Neuronal stem cell (in vitro differentiated cells): Measurements from ENCODE around the gene CXCR6.

Source experiments
- DNase-seq: peaks from one replicate; pipeline ENCODE4 v3.0.0-alpha.2; 2013; ENCODE audit warnings: low spot score
- H2AFZ ChIP-seq: one replicate; pipeline ENCODE4 v1.6.1; 2013; ENCODE audit warnings: mild to moderate bottlenecking, low read length, inconsistent platforms
- H2AK5ac ChIP-seq: 2 replicates; pipeline ENCODE4 v1.6.1; 2013; ENCODE audit warnings: low read depth, mild to moderate bottlenecking, inconsistent platforms, low read length, moderate library complexity, mixed read lengths
- H2BK120ac ChIP-seq: 2 replicates; pipeline ENCODE4 v1.6.1; 2013; ENCODE audit warnings: low read depth, mild to moderate bottlenecking, inconsistent platforms, low read length, moderate library complexity, mixed read lengths
- H2BK12ac ChIP-seq: one replicate; pipeline ENCODE4 v1.6.1; 2013; ENCODE audit warnings: low read length, inconsistent platforms
- H2BK15ac ChIP-seq: 2 replicates; pipeline ENCODE4 v1.6.1; 2013; ENCODE audit warnings: mild to moderate bottlenecking, low read length, inconsistent platforms, mixed read lengths
- H2BK5ac ChIP-seq: one replicate; pipeline ENCODE4 v1.6.1; 2013; ENCODE audit warnings: inconsistent platforms, mild to moderate bottlenecking, low read length, moderate library complexity
- H3K14ac ChIP-seq: one replicate; pipeline ENCODE4 v1.6.1; 2013; ENCODE audit warnings: low read length, inconsistent platforms
- H3K18ac ChIP-seq: 2 replicates; pipeline ENCODE4 v1.6.1; 2013; ENCODE audit warnings: low read length, inconsistent platforms
- H3K23ac ChIP-seq: 2 replicates; pipeline ENCODE4 v1.6.1; 2013; ENCODE audit warnings: low read depth, mild to moderate bottlenecking, mixed read lengths, low read length, inconsistent platforms; ENCODE audit not compliant: poor library complexity
- H3K27ac ChIP-seq: replicated peaks from 3 replicates; pipeline ENCODE4 v1.5.1; 2013; ENCODE audit warnings: low read length, inconsistent platforms
- H3K27me3 ChIP-seq, 3 experiments: 2 replicates each; pipeline ENCODE4 v1.6.1; 2013; ENCODE audit warnings: low read length in 3 of 3, mild to moderate bottlenecking in 2 of 3, inconsistent platforms in 1 of 3, low read depth in 1 of 3, mixed read lengths in 1 of 3, moderate library complexity in 1 of 3; ENCODE audit not compliant: control insufficient read depth in 3 of 3, insufficient read depth in 3 of 3
- H3K36me3 ChIP-seq, 2 donors: replicated peaks in 1 of 2; 2 replicates each; pipeline ENCODE4 v1.6.1; 2013; ENCODE audit warnings: low read length in 2 of 2; ENCODE audit not compliant: control insufficient read depth in 2 of 2, insufficient read depth in 2 of 2
- H3K4ac ChIP-seq: 2 replicates; pipeline ENCODE4 v1.6.1; 2013; ENCODE audit warnings: inconsistent platforms, mild to moderate bottlenecking, low read length, moderate library complexity
- H3K4me1 ChIP-seq, 2 donors: 1 replicate in 1 of 2; 2 replicates in 1 of 2; pipeline ENCODE4 v1.6.1; 2013; ENCODE audit warnings: low read length in 2 of 2, low read depth in 1 of 2; ENCODE audit not compliant: control insufficient read depth in 2 of 2, insufficient read depth in 1 of 2
- H3K4me2 ChIP-seq: one replicate; pipeline ENCODE4 v1.6.1; 2013; ENCODE audit warnings: mild to moderate bottlenecking, low read length, inconsistent platforms; ENCODE audit not compliant: insufficient read depth, poor library complexity, severe bottlenecking
- H3K4me3 ChIP-seq, 2 donors: 2 replicates each; pipeline ENCODE4 v1.5.1; 2013; ENCODE audit warnings: low read length in 2 of 2, mild to moderate bottlenecking in 2 of 2, inconsistent platforms in 1 of 2, moderate library complexity in 1 of 2
- H3K79me1 ChIP-seq: one replicate; pipeline ENCODE4 v1.6.1; 2013; ENCODE audit warnings: low read depth, mild to moderate bottlenecking, inconsistent platforms, low read length, moderate library complexity
- H3K9ac ChIP-seq: one replicate; pipeline ENCODE4 v1.6.1; 2013; ENCODE audit warnings: mild to moderate bottlenecking, low read depth, low read length, inconsistent platforms; ENCODE audit not compliant: poor library complexity
- H3K9me3 ChIP-seq, 2 donors: replicated peaks in 1 of 2; 2 replicates each; pipeline versions ENCODE3 to v1.6.1; 2013; ENCODE audit warnings: low read length in 2 of 2, mild to moderate bottlenecking in 2 of 2, inconsistent platforms in 1 of 2, low read depth in 1 of 2, mixed read lengths in 1 of 2, moderate library complexity in 1 of 2; ENCODE audit not compliant: control insufficient read depth in 2 of 2, insufficient read depth in 1 of 2
- H4K8ac ChIP-seq: one replicate; pipeline ENCODE4 v1.6.1; 2013; ENCODE audit warnings: low read depth, mild to moderate bottlenecking, inconsistent platforms, low read length, moderate library complexity
- H4K91ac ChIP-seq: one replicate; pipeline ENCODE4 v1.6.1; 2013; ENCODE audit warnings: low read length, low read depth, mild to moderate bottlenecking, inconsistent platforms; ENCODE audit not compliant: poor library complexity
- WGBS, 2 donors: extraction: QIAGEN DNeasy Blood & Tissue Kit; methylation state at CpG; one replicate each; pipeline ENCODE4 v1.1.7; 2013; ENCODE audit warnings: missing lambda C conversion rate in 2 of 2, mixed read lengths in 1 of 2; ENCODE audit not compliant: insufficient read length in 2 of 2, insufficient replicate concordance in 1 of 2; ENCODE audit errors: extremely low coverage in 2 of 2; 5-methylcytosine and 5-hydroxymethylcytosine counted together

CXCR6 gene

GRCh38 chr3:45955706-45956105 lies 12.4 kb downstream of the CXCR6 start:
- no peak overlapping the region for H3K18ac ChIP-seq
- H4K91ac ChIP-seq: no peak overlapping the region
- peaks cover 0 to 4% of the 10 kb centered on the region in 2 donors for H3K4me1 ChIP-seq
- no peak overlapping the region for H4K8ac ChIP-seq
- no peak overlapping the region for H3K4me2 ChIP-seq
- H2AK5ac ChIP-seq: no peak overlapping the region
- H2BK12ac ChIP-seq: no peak overlapping the region
- no CpG with 5 or more reads among the region's 4 CpGs for WGBS, 2 donors
- H3K36me3 ChIP-seq: peaks cover 65 to 96% of the 10 kb centered on the region in 2 donors
- no peak overlapping the region for H3K9ac ChIP-seq
- no peaks in the 10 kb centered on the region for H3K79me1 ChIP-seq
- no peak overlapping the region for H3K23ac ChIP-seq
- H3K14ac ChIP-seq: no peak overlapping the region
- H3K9me3 ChIP-seq: no peaks in the 10 kb centered on the region
- no peak overlapping the region for H2AFZ ChIP-seq
- DNase-seq: no peak
- no peak overlapping the region for H2BK15ac ChIP-seq
- H2BK120ac ChIP-seq: no peak overlapping the region
- no peak overlapping the region for H2BK5ac ChIP-seq
- no peak overlapping the region for H3K27ac ChIP-seq
- H3K4ac ChIP-seq: no peak overlapping the region
- H3K4me3 ChIP-seq: no peak overlapping the region
- H3K27me3 ChIP-seq: no peaks in the 10 kb centered on the region

GRCh38 chr3:45957586-45957985 lies 14.3 kb downstream of the CXCR6 start:
- WGBS, 2 donors: no CpG with 5 or more reads among the region's 5 CpGs
- H3K36me3 ChIP-seq: peaks cover 63 to 96% of the 10 kb centered on the region in 2 donors
- no peak for DNase-seq

GRCh38 chr3:45958321-45958791 lies 15.1 kb downstream of the CXCR6 start:
- no peak for DNase-seq
- Histone ChIP-seq H3K4me1 (peaks cover 0 to 4% of the 10 kb centered on the region in 2 donors), H3K23ac (no peak overlapping the region), H3K79me1 (no peaks in the 10 kb centered on the region), H2BK120ac (no peak overlapping the region), H4K91ac (no peak overlapping the region), H2BK15ac (no peak overlapping the region), H3K27me3 (no peaks in the 10 kb centered on the region), H3K27ac (no peak overlapping the region), H2BK5ac (no peak overlapping the region), H2AFZ (no peak overlapping the region), H3K4me2 (no peak overlapping the region), H3K4ac (no peak overlapping the region), H2AK5ac (no peak overlapping the region), H3K9ac (no peak overlapping the region), H3K14ac (no peak overlapping the region), H3K4me3 (no peak overlapping the region), H4K8ac (no peak overlapping the region), H3K18ac (no peak overlapping the region), H3K36me3 (peaks cover 63 to 96% of the 10 kb centered on the region in 2 donors), H3K9me3 (no peaks in the 10 kb centered on the region), H2BK12ac (no peak overlapping the region)
- WGBS, 2 donors: no CpG with 5 or more reads among the region's 6 CpGs

More at GRCh38 chr3:45957586-45957985, 14.3 kb downstream of the CXCR6 start:
- no peak overlapping the region for H2BK5ac ChIP-seq
- H4K8ac ChIP-seq: no peak overlapping the region
- H3K23ac ChIP-seq: no peak overlapping the region
- no peak overlapping the region for H3K9ac ChIP-seq
- H2AFZ ChIP-seq: no peak overlapping the region
- H2AK5ac ChIP-seq: no peak overlapping the region
- H3K4ac ChIP-seq: no peak overlapping the region
- H3K4me2 ChIP-seq: no peak overlapping the region
- no peak overlapping the region for H3K14ac ChIP-seq
- H2BK15ac ChIP-seq: no peak overlapping the region
- H3K4me3 ChIP-seq: no peak overlapping the region
- peak overlapping the region; percentile 52 for H3K18ac ChIP-seq
- H3K4me1 ChIP-seq: peaks cover 0 to 4% of the 10 kb centered on the region in 2 donors
- no peak overlapping the region for H3K27ac ChIP-seq
- no peak overlapping the region for H4K91ac ChIP-seq
- no peaks in the 10 kb centered on the region for H3K27me3 ChIP-seq
- no peak overlapping the region for H2BK12ac ChIP-seq
- H3K9me3 ChIP-seq: no peaks in the 10 kb centered on the region
- H3K79me1 ChIP-seq: no peaks in the 10 kb centered on the region
- H2BK120ac ChIP-seq: no peak overlapping the region

- H4K8ac ChIP-seq: no peak overlapping the region
- H3K4me2 ChIP-seq: no peak overlapping the region
- H3K4ac ChIP-seq: no peak overlapping the region
- H2BK12ac ChIP-seq: no peak overlapping the region
- H3K27ac ChIP-seq: no peak overlapping the region
- no peak overlapping the region for H2BK5ac ChIP-seq
- no peak overlapping the region for H3K14ac ChIP-seq
- H3K4me1 ChIP-seq: peaks cover 0 to 4% of the 10 kb centered on the region in 2 donors
- no peaks in the 10 kb centered on the region for H3K9me3 ChIP-seq
- DNase-seq: no peak
- no peak overlapping the region for H2AK5ac ChIP-seq
- H3K36me3 ChIP-seq: peaks cover 66 to 96% of the 10 kb centered on the region in 2 donors
- H2AFZ ChIP-seq: no peak overlapping the region
- H3K79me1 ChIP-seq: no peaks in the 10 kb centered on the region
- H3K23ac ChIP-seq: no peak overlapping the region
- H3K9ac ChIP-seq: no peak overlapping the region
- no peak overlapping the region for H4K91ac ChIP-seq
- no CpG with 5 or more reads among the region's 7 CpGs for WGBS, 2 donors
- no peak overlapping the region for H2BK120ac ChIP-seq
- H3K4me3 ChIP-seq: no peak overlapping the region
- no peaks in the 10 kb centered on the region for H3K27me3 ChIP-seq
- no peak overlapping the region for H2BK15ac ChIP-seq
- no peak overlapping the region for H3K18ac ChIP-seq
These were observed 15.9 kb downstream of the CXCR6 start for GRCh38 chr3:45959201-45959600.
